SK-N-SH treated with all-trans-retinoic acid at 6 μM for 48 hours (cell line): ENCODE results near the gene CLOCK.

Source experiments
- ATAC-seq: fragments of 200-7000 bp; cut with Tn5 transposase; 3 replicates; pipeline ENCODE4 v1.9.1; 2020; ENCODE audit warnings: mild to moderate bottlenecking, moderate library complexity
- ARNTL ChIP-seq: fragments of 450-650 bp; formaldehyde crosslinking; IDR thresholded peaks from 2 replicates; pipeline ENCODE4 v1.5.0; 2020; ENCODE audit warnings: low read depth, mild to moderate bottlenecking, moderate library complexity, borderline replicate concordance
- BACH2 ChIP-seq: fragments of 250-450 bp; sonication (Bioruptor Pico); IDR thresholded peaks from 2 replicates; pipeline ENCODE4 v1.9.0; 2021; ENCODE audit warnings: mild to moderate bottlenecking, borderline replicate concordance
- CREB5 ChIP-seq: fragments of 250-450 bp; sonication (Bioruptor Pico); IDR thresholded peaks from 2 replicates; pipeline ENCODE4 v1.5.1; 2020; ENCODE audit warnings: low read depth, mild to moderate bottlenecking, moderate library complexity
- CSDC2 ChIP-seq: fragments of 250-450 bp; sonication (Bioruptor Pico); IDR thresholded peaks from 2 replicates; pipeline ENCODE4 v1.5.0; 2020; ENCODE audit warnings: mild to moderate bottlenecking, moderate library complexity
- CSRNP3 ChIP-seq: fragments of 250-450 bp; sonication (Bioruptor Pico); IDR thresholded peaks from 2 replicates; pipeline ENCODE4 v1.5.1; 2021; ENCODE audit warnings: mild to moderate bottlenecking, moderate library complexity
- ESRRG ChIP-seq: fragments of 250-450 bp; sonication (Bioruptor Pico); IDR thresholded peaks from 2 replicates; pipeline ENCODE4 v1.6.1; 2021; ENCODE audit warnings: mild to moderate bottlenecking
- GLIS3 ChIP-seq: fragments of 250-450 bp; sonication (Bioruptor Pico); IDR thresholded peaks from 2 replicates; pipeline ENCODE4 v1.5.0; 2020; ENCODE audit warnings: mild to moderate bottlenecking, moderate library complexity
- ISL1 ChIP-seq: fragments of 250-450 bp; sonication (Bioruptor Pico); IDR thresholded peaks from 2 replicates; pipeline ENCODE4 v2.1.2; 2022; ENCODE audit warnings: mild to moderate bottlenecking, moderate library complexity
- OSR1 ChIP-seq: fragments of 250-450 bp; sonication (Bioruptor Pico); IDR thresholded peaks from 2 replicates; pipeline ENCODE4 v1.8.0; 2022; ENCODE audit warnings: moderate library complexity, mild to moderate bottlenecking, inconsistent platforms
- PATZ1 ChIP-seq: fragments of 250-450 bp; sonication (Bioruptor Pico); IDR thresholded peaks from 2 replicates; pipeline ENCODE4 v1.8.0; 2020; ENCODE audit warnings: mild to moderate bottlenecking, moderate library complexity, borderline replicate concordance
- POU6F1 ChIP-seq: fragments of 250-450 bp; sonication (Bioruptor Pico); IDR thresholded peaks from 2 replicates; pipeline ENCODE4 v1.8.0; 2021; ENCODE audit warnings: low read depth, mild to moderate bottlenecking, moderate library complexity, borderline replicate concordance
- RARB ChIP-seq: fragments of 250-450 bp; sonication (Bioruptor Pico); IDR thresholded peaks from 2 replicates; pipeline ENCODE4 v1.8.0; 2021; ENCODE audit warnings: mild to moderate bottlenecking, moderate library complexity
- SNAI2 ChIP-seq: fragments of 250-450 bp; sonication (Bioruptor Pico); IDR thresholded peaks from 2 replicates; pipeline ENCODE4 v1.5.0; 2020; ENCODE audit warnings: mild to moderate bottlenecking, moderate library complexity
- TCF4 ChIP-seq: fragments of 250-450 bp; sonication (Bioruptor Pico); IDR thresholded peaks from 2 replicates; pipeline ENCODE4 v1.8.0; 2021; ENCODE audit warnings: mild to moderate bottlenecking, moderate library complexity, borderline replicate concordance
- TOX ChIP-seq: fragments of 250-450 bp; sonication (Bioruptor Pico); IDR thresholded peaks from 2 replicates; pipeline ENCODE4 v1.8.0; 2021; ENCODE audit warnings: mild to moderate bottlenecking, moderate library complexity, borderline replicate concordance
- ZC3H10 ChIP-seq: fragments of 250-450 bp; sonication (Bioruptor Pico); IDR thresholded peaks from 2 replicates; pipeline ENCODE4 v1.5.1; 2021; ENCODE audit warnings: mild to moderate bottlenecking, moderate library complexity
- ZFP3 ChIP-seq: fragments of 250-450 bp; sonication (Bioruptor Pico); IDR thresholded peaks from 2 replicates; pipeline ENCODE4 v1.5.0; 2020; ENCODE audit warnings: mild to moderate bottlenecking, moderate library complexity
- ZFP30 ChIP-seq: fragments of 450-650 bp; formaldehyde crosslinking; IDR thresholded peaks from 2 replicates; pipeline ENCODE4 v1.5.0; 2022; ENCODE audit warnings: mild to moderate bottlenecking, moderate library complexity
- ZNF565 ChIP-seq: fragments of 450-650 bp; formaldehyde crosslinking; conservative IDR thresholded peaks from 2 replicates; pipeline ENCODE4 v1.5.0; 2020; ENCODE audit warnings: low read depth, mild to moderate bottlenecking, moderate library complexity
- ZNF70 ChIP-seq: fragments of 450-650 bp; formaldehyde crosslinking; IDR thresholded peaks from 2 replicates; pipeline ENCODE4 v1.5.0; 2020; ENCODE audit warnings: mild to moderate bottlenecking, moderate library complexity
- ZNF8 ChIP-seq: fragments of 450-650 bp; formaldehyde crosslinking; IDR thresholded peaks from 2 replicates; pipeline ENCODE4 v1.5.0; 2020; ENCODE audit warnings: mild to moderate bottlenecking, moderate library complexity

CLOCK gene

GRCh38 chr4:55469979-55470378 is 76.7 kb downstream of the CLOCK start:
- no peak for ATAC-seq
- TF ChIP-seq GLIS3 (CRISPR knock-in tag) (no peak), SNAI2 (CRISPR knock-in tag) (no peak), CSDC2 (CRISPR knock-in tag) (no peak), TOX (CRISPR knock-in tag) (no peak), BACH2 (no peak), ZNF8 (CRISPR knock-in tag) (no peak), ZFP3 (CRISPR knock-in tag) (no peak), ZC3H10 (CRISPR knock-in tag) (no peak), TCF4 (CRISPR knock-in tag) (no peak), CSRNP3 (CRISPR knock-in tag) (no peak)

- no peak for ATAC-seq
- TF ChIP-seq POU6F1 (CRISPR knock-in tag), result no peak
These were observed 78.0 kb downstream of the CLOCK start for GRCh38 chr4:55468724-55469123.

GRCh38 chr4:55466001-55466400 is 80.7 kb downstream of the CLOCK start:
- no peak for ATAC-seq
- TF ChIP-seq ESRRG (CRISPR knock-in tag), result no peak

GRCh38 chr4:55458611-55459010 is 88.1 kb downstream of the CLOCK start:
- ATAC-seq, result peak; percentile 84
- TF ChIP-seq TOX (CRISPR knock-in tag) (no peak), ISL1 (CRISPR knock-in tag) (no peak), ESRRG (CRISPR knock-in tag) (no peak), POU6F1 (CRISPR knock-in tag) (no peak), ZFP30 (CRISPR knock-in tag) (no peak), ZNF8 (CRISPR knock-in tag) (no peak), ARNTL (CRISPR knock-in tag) (no peak), CREB5 (CRISPR knock-in tag) (no peak), ZNF70 (CRISPR knock-in tag) (no peak), CSDC2 (CRISPR knock-in tag) (no peak), RARB (CRISPR knock-in tag) (no peak), ZNF565 (no peak), ZFP3 (CRISPR knock-in tag) (no peak), OSR1 (CRISPR knock-in tag) (no peak), SNAI2 (CRISPR knock-in tag) (no peak), ZC3H10 (CRISPR knock-in tag) (no peak), PATZ1 (CRISPR knock-in tag) (no peak), BACH2 (no peak)
